ENCODE data around the gene ZNF12. TPM values are rescaled to one million over a fixed set of nuclear protein-coding genes. Genes with fewer than 3 reads are reported as not detected.

The ZNF12 gene
- total RNA-seq, 4 donors from 2014 or later = 19.4 to 25.6 (median 23.5) TPM

- Histone ChIP-seq H3K27ac (replicated peaks in 1 of 4) (no peak overlapping the region), H3K4me3 (no peak overlapping the region), H3K9me3 (peaks cover 0 to 3% (median 0%) of the 10 kb centered on the region in 4 donors), H3K4me1 (no peaks in the 10 kb centered on the region), H3K27me3 (no peaks in the 10 kb centered on the region), H3K36me3 (peaks cover 32 to 94% (median 83%) of the 10 kb centered on the region in 4 donors)
- TF ChIP-seq POLR2A (IDR thresholded peaks at IDR 0.05; ENCODE audit: low read depth) (no peak), CTCF (IDR thresholded peaks at IDR 0.05) (no peak), POLR2AphosphoS5 (IDR thresholded peaks at IDR 0.05) (no peak), EP300 (IDR thresholded peaks at IDR 0.05) (no peak)
- intact Hi-C loops (cut with DNase I) = no loop called here
- WGBS = 98% methylated on average over 24 of the region's 32 CpGs
- peak; percentile 75 for DNase-seq (ENCODE audit: extremely low spot score)
These were observed 54.8 kb downstream of the ZNF12 start for GRCh38 chr7:6651851-6652445.

DNA sequence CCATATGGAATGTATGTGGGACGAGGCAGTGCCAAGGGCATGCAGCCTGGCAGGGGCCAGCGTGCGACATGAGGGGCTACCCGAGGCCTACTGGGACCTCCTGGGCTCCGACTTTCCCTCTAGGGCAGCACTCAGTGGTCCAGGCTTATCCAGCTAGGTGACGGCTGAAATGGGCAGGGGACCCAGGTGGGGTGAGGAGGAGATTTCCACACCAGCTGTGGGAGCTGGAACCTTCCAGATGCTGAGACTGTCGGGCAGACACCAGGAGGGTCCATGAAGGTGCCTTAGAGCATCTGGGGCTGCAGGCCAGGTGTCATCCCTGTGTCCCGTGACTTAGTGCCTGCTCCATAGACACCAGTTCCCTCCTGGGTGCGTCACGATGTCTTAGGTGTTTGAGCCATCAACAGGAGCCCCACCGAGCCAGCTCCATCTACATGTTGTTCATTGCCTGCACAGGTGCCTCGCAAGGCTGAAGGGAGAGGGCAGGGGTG, 56.2 kb downstream of the ZNF12 start:
- WGBS = 93% methylated on average over 5 of the region's 12 CpGs
- intact Hi-C loops (cut with DNase I) = no loop called here
- Histone ChIP-seq H3K27me3 (no peaks in the 10 kb centered on the region), H3K27ac (replicated peaks in 1 of 4) (no peak overlapping the region), H3K4me1 (no peaks in the 10 kb centered on the region), H3K36me3 (peaks cover 41 to 99% (median 93%) of the 10 kb centered on the region in 4 donors), H3K9me3 (peaks cover 0 to 3% (median 0%) of the 10 kb centered on the region in 4 donors), H3K4me3 (no peak overlapping the region)
- TF ChIP-seq POLR2AphosphoS5 (IDR thresholded peaks at IDR 0.05) (no peak), EP300 (IDR thresholded peaks at IDR 0.05) (no peak), POLR2A (IDR thresholded peaks at IDR 0.05; ENCODE audit: low read depth) (no peak), CTCF (IDR thresholded peaks at IDR 0.05) (no peak)
- peak; percentile 87 for DNase-seq (ENCODE audit: extremely low spot score)

- Histone ChIP-seq H3K9me3 (peaks cover 0 to 3% (median 0%) of the 10 kb centered on the region in 4 donors), H3K4me3 (no peak overlapping the region), H3K36me3 (peaks cover 43 to 99% (median 92%) of the 10 kb centered on the region in 4 donors), H3K27ac (replicated peaks in 1 of 4) (no peak overlapping the region), H3K4me1 (no peaks in the 10 kb centered on the region), H3K27me3 (no peaks in the 10 kb centered on the region)
- intact Hi-C loops (cut with DNase I) = no loop called here
- TF ChIP-seq POLR2AphosphoS5 (IDR thresholded peaks at IDR 0.05) = no peak
- WGBS = 96% methylated on average over 10 of the region's 10 CpGs
- DNase-seq (ENCODE audit: extremely low spot score) = no peak
These were observed 56.7 kb downstream of the ZNF12 start for GRCh38 chr7:6650086-6650485.

GRCh38 chr7:6649241-6649961, 57.3 kb downstream of the ZNF12 start:
- no peak overlapping the region for H3K27ac ChIP-seq (replicated peaks in 1 of 4)
- H3K27me3 ChIP-seq = no peaks in the 10 kb centered on the region
- no peak for DNase-seq (ENCODE audit: extremely low spot score)
- TF ChIP-seq POLR2A (IDR thresholded peaks at IDR 0.05; ENCODE audit: low read depth) (no peak), POLR2AphosphoS5 (IDR thresholded peaks at IDR 0.05) (no peak), CTCF (IDR thresholded peaks at IDR 0.05) (no peak), EP300 (IDR thresholded peaks at IDR 0.05) (no peak)
- peaks cover 0 to 3% (median 0%) of the 10 kb centered on the region in 4 donors for H3K9me3 ChIP-seq
- peaks cover 44 to 99% (median 92%) of the 10 kb centered on the region in 4 donors for H3K36me3 ChIP-seq
- no peak overlapping the region for H3K4me3 ChIP-seq
- no peaks in the 10 kb centered on the region for H3K4me1 ChIP-seq
- WGBS = 82% methylated on average over 6 of the region's 13 CpGs
- intact Hi-C loops (cut with DNase I) = no loop called here

- no peak for DNase-seq (ENCODE audit: extremely low spot score)
- Histone ChIP-seq H3K27ac (replicated peaks in 1 of 4) (no peak overlapping the region), H3K9me3 (peaks cover 0 to 3% (median 0%) of the 10 kb centered on the region in 4 donors), H3K27me3 (no peaks in the 10 kb centered on the region), H3K36me3 (peaks cover 44 to 99% (median 93%) of the 10 kb centered on the region in 4 donors), H3K4me1 (no peaks in the 10 kb centered on the region), H3K4me3 (no peak overlapping the region)
- WGBS = 90% methylated on average over 3 of the region's 5 CpGs
- TF ChIP-seq POLR2A (IDR thresholded peaks at IDR 0.05; ENCODE audit: low read depth) = no peak
- no peak for TF ChIP-seq EP300 (IDR thresholded peaks at IDR 0.05)
- TF ChIP-seq CTCF (IDR thresholded peaks at IDR 0.05) = no peak
- no peak for TF ChIP-seq POLR2AphosphoS5 (IDR thresholded peaks at IDR 0.05)
- intact Hi-C loops (cut with DNase I) = no loop called here
These were observed 58.0 kb downstream of the ZNF12 start for GRCh38 chr7:6648815-6649104.
